ENCODE results near the gene CYBC1. TPM values are rescaled to one million over a fixed set of nuclear protein-coding genes. Genes with fewer than 3 reads are reported as not detected.

CYBC1 gene
- total and polyA plus RNA-seq, 9 of the 15 experiments (the other 6 are each of a cell fraction or from before 2014, with no cell fraction given): 1.3 to 71.8 (median 49.9) TPM

- TF ChIP-seq POLR2A (conservative IDR thresholded peaks at IDR 0.05) (peak; percentile 83), CREB3 (tag; conservative IDR thresholded peaks at IDR 0.05; ENCODE audit: low read depth) (no peak), HNRNPL (IDR thresholded peaks at IDR 0.05; ENCODE audit: low read depth, low read length) (no peak), PURB (CRISPR knock-in tag; IDR thresholded peaks at IDR 0.05; ENCODE audit: low read depth) (no peak), GABPA (tag; conservative IDR thresholded peaks at IDR 0.05; ENCODE audit: low read depth) (peak; percentile 94), CTCF (IDR thresholded peaks at IDR 0.05 in 2 of 3, conservative IDR thresholded peaks at IDR 0.05 in 1 of 3; ENCODE audit: insufficient read depth in 2 of 3, low read depth in 1 of 3, low read length in 3 of 3) (no peak), TBP (optimal IDR thresholded peaks at IDR 0.05; ENCODE audit: low read depth, low read length) (peak; percentile 60)
- TF ChIP-seq, protein P1, sequence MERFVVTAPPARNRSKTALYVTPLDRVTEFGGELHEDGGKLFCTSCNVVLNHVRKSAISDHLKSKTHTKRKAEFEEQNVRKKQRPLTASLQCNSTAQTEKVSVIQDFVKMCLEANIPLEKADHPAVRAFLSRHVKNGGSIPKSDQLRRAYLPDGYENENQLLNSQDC (CRISPR knock-in tag; IDR thresholded peaks at IDR 0.05): 0 out of 2 replicates have a peak, but pooled peaks have one; percentile 38
- TF ChIP-seq, protein P2, sequence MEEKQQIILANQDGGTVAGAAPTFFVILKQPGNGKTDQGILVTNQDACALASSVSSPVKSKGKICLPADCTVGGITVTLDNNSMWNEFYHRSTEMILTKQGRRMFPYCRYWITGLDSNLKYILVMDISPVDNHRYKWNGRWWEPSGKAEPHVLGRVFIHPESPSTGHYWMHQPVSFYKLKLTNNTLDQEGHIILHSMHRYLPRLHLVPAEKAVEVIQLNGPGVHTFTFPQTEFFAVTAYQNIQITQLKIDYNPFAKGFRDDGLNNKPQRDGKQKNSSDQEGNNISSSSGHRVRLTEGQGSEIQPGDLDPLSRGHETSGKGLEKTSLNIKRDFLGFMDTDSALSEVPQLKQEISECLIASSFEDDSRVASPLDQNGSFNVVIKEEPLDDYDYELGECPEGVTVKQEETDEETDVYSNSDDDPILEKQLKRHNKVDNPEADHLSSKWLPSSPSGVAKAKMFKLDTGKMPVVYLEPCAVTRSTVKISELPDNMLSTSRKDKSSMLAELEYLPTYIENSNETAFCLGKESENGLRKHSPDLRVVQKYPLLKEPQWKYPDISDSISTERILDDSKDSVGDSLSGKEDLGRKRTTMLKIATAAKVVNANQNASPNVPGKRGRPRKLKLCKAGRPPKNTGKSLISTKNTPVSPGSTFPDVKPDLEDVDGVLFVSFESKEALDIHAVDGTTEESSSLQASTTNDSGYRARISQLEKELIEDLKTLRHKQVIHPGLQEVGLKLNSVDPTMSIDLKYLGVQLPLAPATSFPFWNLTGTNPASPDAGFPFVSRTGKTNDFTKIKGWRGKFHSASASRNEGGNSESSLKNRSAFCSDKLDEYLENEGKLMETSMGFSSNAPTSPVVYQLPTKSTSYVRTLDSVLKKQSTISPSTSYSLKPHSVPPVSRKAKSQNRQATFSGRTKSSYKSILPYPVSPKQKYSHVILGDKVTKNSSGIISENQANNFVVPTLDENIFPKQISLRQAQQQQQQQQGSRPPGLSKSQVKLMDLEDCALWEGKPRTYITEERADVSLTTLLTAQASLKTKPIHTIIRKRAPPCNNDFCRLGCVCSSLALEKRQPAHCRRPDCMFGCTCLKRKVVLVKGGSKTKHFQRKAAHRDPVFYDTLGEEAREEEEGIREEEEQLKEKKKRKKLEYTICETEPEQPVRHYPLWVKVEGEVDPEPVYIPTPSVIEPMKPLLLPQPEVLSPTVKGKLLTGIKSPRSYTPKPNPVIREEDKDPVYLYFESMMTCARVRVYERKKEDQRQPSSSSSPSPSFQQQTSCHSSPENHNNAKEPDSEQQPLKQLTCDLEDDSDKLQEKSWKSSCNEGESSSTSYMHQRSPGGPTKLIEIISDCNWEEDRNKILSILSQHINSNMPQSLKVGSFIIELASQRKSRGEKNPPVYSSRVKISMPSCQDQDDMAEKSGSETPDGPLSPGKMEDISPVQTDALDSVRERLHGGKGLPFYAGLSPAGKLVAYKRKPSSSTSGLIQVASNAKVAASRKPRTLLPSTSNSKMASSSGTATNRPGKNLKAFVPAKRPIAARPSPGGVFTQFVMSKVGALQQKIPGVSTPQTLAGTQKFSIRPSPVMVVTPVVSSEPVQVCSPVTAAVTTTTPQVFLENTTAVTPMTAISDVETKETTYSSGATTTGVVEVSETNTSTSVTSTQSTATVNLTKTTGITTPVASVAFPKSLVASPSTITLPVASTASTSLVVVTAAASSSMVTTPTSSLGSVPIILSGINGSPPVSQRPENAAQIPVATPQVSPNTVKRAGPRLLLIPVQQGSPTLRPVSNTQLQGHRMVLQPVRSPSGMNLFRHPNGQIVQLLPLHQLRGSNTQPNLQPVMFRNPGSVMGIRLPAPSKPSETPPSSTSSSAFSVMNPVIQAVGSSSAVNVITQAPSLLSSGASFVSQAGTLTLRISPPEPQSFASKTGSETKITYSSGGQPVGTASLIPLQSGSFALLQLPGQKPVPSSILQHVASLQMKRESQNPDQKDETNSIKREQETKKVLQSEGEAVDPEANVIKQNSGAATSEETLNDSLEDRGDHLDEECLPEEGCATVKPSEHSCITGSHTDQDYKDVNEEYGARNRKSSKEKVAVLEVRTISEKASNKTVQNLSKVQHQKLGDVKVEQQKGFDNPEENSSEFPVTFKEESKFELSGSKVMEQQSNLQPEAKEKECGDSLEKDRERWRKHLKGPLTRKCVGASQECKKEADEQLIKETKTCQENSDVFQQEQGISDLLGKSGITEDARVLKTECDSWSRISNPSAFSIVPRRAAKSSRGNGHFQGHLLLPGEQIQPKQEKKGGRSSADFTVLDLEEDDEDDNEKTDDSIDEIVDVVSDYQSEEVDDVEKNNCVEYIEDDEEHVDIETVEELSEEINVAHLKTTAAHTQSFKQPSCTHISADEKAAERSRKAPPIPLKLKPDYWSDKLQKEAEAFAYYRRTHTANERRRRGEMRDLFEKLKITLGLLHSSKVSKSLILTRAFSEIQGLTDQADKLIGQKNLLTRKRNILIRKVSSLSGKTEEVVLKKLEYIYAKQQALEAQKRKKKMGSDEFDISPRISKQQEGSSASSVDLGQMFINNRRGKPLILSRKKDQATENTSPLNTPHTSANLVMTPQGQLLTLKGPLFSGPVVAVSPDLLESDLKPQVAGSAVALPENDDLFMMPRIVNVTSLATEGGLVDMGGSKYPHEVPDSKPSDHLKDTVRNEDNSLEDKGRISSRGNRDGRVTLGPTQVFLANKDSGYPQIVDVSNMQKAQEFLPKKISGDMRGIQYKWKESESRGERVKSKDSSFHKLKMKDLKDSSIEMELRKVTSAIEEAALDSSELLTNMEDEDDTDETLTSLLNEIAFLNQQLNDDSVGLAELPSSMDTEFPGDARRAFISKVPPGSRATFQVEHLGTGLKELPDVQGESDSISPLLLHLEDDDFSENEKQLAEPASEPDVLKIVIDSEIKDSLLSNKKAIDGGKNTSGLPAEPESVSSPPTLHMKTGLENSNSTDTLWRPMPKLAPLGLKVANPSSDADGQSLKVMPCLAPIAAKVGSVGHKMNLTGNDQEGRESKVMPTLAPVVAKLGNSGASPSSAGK (IDR thresholded peaks at IDR 0.05): peak; percentile 24
Observed at GRCh38 chr17:82450357-82451106, at the start of gene CYBC1 (continued).

Data from K562 (cell line).